ENCODE results near the gene TRIM37. TPM values are rescaled to one million over a fixed set of nuclear protein-coding genes. Genes with fewer than 3 reads are reported as not detected.

TRIM37 gene
- total RNA-seq, 1 donor from 2014 or later, result 25.4 TPM

GRCh38 chr17:59108400-59109102, 1.9 kb upstream of the TRIM37 start:
- Mint-ChIP-seq H3K27me3 (ENCODE audit: low read depth, unreplicated experiment) (no peaks in the 10 kb centered on the region), H3K4me3 (ENCODE audit: unreplicated experiment) (no peak overlapping the region), H3K27ac (ENCODE audit: unreplicated experiment) (no peak overlapping the region), H3K4me1 (ENCODE audit: low read depth, unreplicated experiment) (no peaks in the 10 kb centered on the region), H3K9me3 (ENCODE audit: unreplicated experiment) (no peaks in the 10 kb centered on the region), H3K36me3 (ENCODE audit: low read depth, unreplicated experiment) (peaks cover 5% of the 10 kb centered on the region)
- no peak for DNase-seq (ENCODE audit: low read depth)
- FAIRE-seq, result no peak
- Histone ChIP-seq H3K27ac (ENCODE audit: low read depth, low read length) (no peak overlapping the region), H3K4me1 (ENCODE audit: insufficient read depth, low read length) (peaks cover 6% of the 10 kb centered on the region), H3K9me3 (ENCODE audit: insufficient read depth, low read depth, low read length) (no peaks in the 10 kb centered on the region), H4K20me1 (ENCODE audit: insufficient read depth, low read length) (peaks cover 15% of the 10 kb centered on the region), H2AFZ (ENCODE audit: low read depth, low read length) (no peak overlapping the region), H3K79me2 (ENCODE audit: insufficient read depth, low read length) (peaks cover 38% of the 10 kb centered on the region), H3K36me3 (ENCODE audit: insufficient read depth, low read length) (peaks cover 9% of the 10 kb centered on the region), H3K9ac (ENCODE audit: low read length) (no peak overlapping the region), H3K27me3 (ENCODE audit: insufficient read depth, low read length) (no peaks in the 10 kb centered on the region), H3K4me3 (ENCODE audit: insufficient read depth, low read depth, low read length) (no peak overlapping the region), H3K4me2 (ENCODE audit: low read length) (no peak overlapping the region)
- no peak for TF ChIP-seq EZH2 (IDR thresholded peaks at IDR 0.05; ENCODE audit: insufficient read depth, low read length)
- TF ChIP-seq CTCF (IDR thresholded peaks at IDR 0.05; ENCODE audit: insufficient read depth, low read depth, low read length), result no peak

GRCh38 chr17:59107306-59107670, 608 bp upstream of the TRIM37 start:
- Mint-ChIP-seq H3K27ac (ENCODE audit: unreplicated experiment) (peak overlapping the region; percentile 75), H3K9me3 (ENCODE audit: unreplicated experiment) (no peaks in the 10 kb centered on the region), H3K4me1 (ENCODE audit: low read depth, unreplicated experiment) (no peaks in the 10 kb centered on the region), H3K27me3 (ENCODE audit: low read depth, unreplicated experiment) (no peaks in the 10 kb centered on the region), H3K4me3 (ENCODE audit: unreplicated experiment) (peak overlapping the region; percentile 98), H3K36me3 (ENCODE audit: low read depth, unreplicated experiment) (peaks cover 5% of the 10 kb centered on the region)
- no peak for FAIRE-seq
- peak overlapping the region; percentile 93 for H3K4me2 ChIP-seq (ENCODE audit: low read length)
- H3K27me3 ChIP-seq (ENCODE audit: insufficient read depth, low read length), result no peaks in the 10 kb centered on the region
- peak overlapping the region; percentile 94 for H3K9ac ChIP-seq (ENCODE audit: low read length)
- H3K4me1 ChIP-seq (ENCODE audit: insufficient read depth, low read length), result peaks cover 6% of the 10 kb centered on the region
- no peak for DNase-seq (ENCODE audit: low read depth)
- peak overlapping the region; percentile 91 for H3K4me3 ChIP-seq (ENCODE audit: insufficient read depth, low read depth, low read length)
- H3K9me3 ChIP-seq (ENCODE audit: insufficient read depth, low read depth, low read length), result no peaks in the 10 kb centered on the region
- H3K27ac ChIP-seq (ENCODE audit: low read depth, low read length), result peak overlapping the region; percentile 82
- H3K79me2 ChIP-seq (ENCODE audit: insufficient read depth, low read length), result peaks cover 46% of the 10 kb centered on the region
- TF ChIP-seq EZH2 (IDR thresholded peaks at IDR 0.05; ENCODE audit: insufficient read depth, low read length) (no peak), CTCF (IDR thresholded peaks at IDR 0.05; ENCODE audit: insufficient read depth, low read depth, low read length) (no peak)
- H4K20me1 ChIP-seq (ENCODE audit: insufficient read depth, low read length), result peaks cover 15% of the 10 kb centered on the region
- peaks cover 8% of the 10 kb centered on the region for H3K36me3 ChIP-seq (ENCODE audit: insufficient read depth, low read length)
- H2AFZ ChIP-seq (ENCODE audit: low read depth, low read length), result peak overlapping the region; percentile 74

- Histone ChIP-seq H3K4me2 (ENCODE audit: low read length) (peak overlapping the region; percentile 93), H3K9me3 (ENCODE audit: insufficient read depth, low read depth, low read length) (no peaks in the 10 kb centered on the region), H3K79me2 (ENCODE audit: insufficient read depth, low read length) (peaks cover 48% of the 10 kb centered on the region), H3K9ac (ENCODE audit: low read length) (peak overlapping the region; percentile 94), H3K27ac (ENCODE audit: low read depth, low read length) (peak overlapping the region; percentile 82), H3K4me1 (ENCODE audit: insufficient read depth, low read length) (peaks cover 6% of the 10 kb centered on the region), H4K20me1 (ENCODE audit: insufficient read depth, low read length) (peaks cover 19% of the 10 kb centered on the region), H2AFZ (ENCODE audit: low read depth, low read length) (peak overlapping the region; percentile 73), H3K4me3 (ENCODE audit: insufficient read depth, low read depth, low read length) (peak overlapping the region; percentile 91), H3K27me3 (ENCODE audit: insufficient read depth, low read length) (no peaks in the 10 kb centered on the region), H3K36me3 (ENCODE audit: insufficient read depth, low read length) (peaks cover 3% of the 10 kb centered on the region)
- FAIRE-seq, result no peak
- Mint-ChIP-seq H3K4me1 (ENCODE audit: low read depth, unreplicated experiment) (no peaks in the 10 kb centered on the region), H3K36me3 (ENCODE audit: low read depth, unreplicated experiment) (peaks cover 5% of the 10 kb centered on the region), H3K27ac (ENCODE audit: unreplicated experiment) (peak overlapping the region; percentile 27), H3K27me3 (ENCODE audit: low read depth, unreplicated experiment) (no peaks in the 10 kb centered on the region), H3K9me3 (ENCODE audit: unreplicated experiment) (no peaks in the 10 kb centered on the region), H3K4me3 (ENCODE audit: unreplicated experiment) (peak overlapping the region; percentile 98)
- no peak for TF ChIP-seq CTCF (IDR thresholded peaks at IDR 0.05; ENCODE audit: insufficient read depth, low read depth, low read length)
- TF ChIP-seq EZH2 (IDR thresholded peaks at IDR 0.05; ENCODE audit: insufficient read depth, low read length), result no peak
- DNase-seq (ENCODE audit: low read depth), result peak; percentile 19
Measured at GRCh38 chr17:59105852-59106462, 723 bp downstream of the TRIM37 start.

Data from astrocyte (in vitro differentiated cells and primary cell).